H1 (cell line): ENCODE measurements around the gene FRMD4A. TPM values are rescaled to one million over a fixed set of nuclear protein-coding genes. Genes with fewer than 3 reads are reported as not detected.

Experiments
- KDM1A ChIP-seq: fragments of 200-600, 300-600 bp; sonication (generic); IDR thresholded peaks from 2 replicates; pipeline ENCODE4 v1.7.1; 2016; ENCODE audit warnings: mild to moderate bottlenecking, low read length, borderline replicate concordance
- KDM5A ChIP-seq: fragments of 200-600 bp; IDR thresholded peaks from 2 replicates; pipeline ENCODE4 v1.7.1; 2012; ENCODE audit warnings: mild to moderate bottlenecking, low read length, inconsistent platforms, mixed read lengths
- POU5F1 ChIP-seq: IDR thresholded peaks from 2 replicates; pipeline ENCODE4 v1.6.1; 2011; ENCODE audit warnings: low read depth, mild to moderate bottlenecking, low read length, moderate library complexity
- RXRA ChIP-seq: IDR thresholded peaks from 2 replicates; pipeline ENCODE4 v1.6.1; 2011; ENCODE audit warnings: low read depth, mild to moderate bottlenecking, low read length, moderate library complexity; ENCODE audit not compliant: insufficient read depth
- SIX5 ChIP-seq: IDR thresholded peaks from 2 replicates; pipeline ENCODE4 v1.6.1; 2011; ENCODE audit warnings: mild to moderate bottlenecking, low read depth, low read length
- TBP ChIP-seq: IDR thresholded peaks from 2 replicates; pipeline ENCODE4 v1.6.1; 2011; ENCODE audit warnings: low read depth, low read length, improper control_type of control experiment
- polyA plus RNA-seq, 7 experiments: library from polyadenylated mRNA; depleted of rRNA in 3 of 7; stranded (reverse) in 5 of 7; unstranded in 2 of 7; fragments of >200 nt in 5 of 7; fragments of 200-250 nt in 2 of 7; gene quantifications; 1 replicate in 5 of 7; 2 replicates in 1 of 7; 4 replicates in 1 of 7; pipeline versions ENCODE4 v1.2.1 to v1.2.3, GENCODE V29; 2011 to 2013; ENCODE audit warnings: missing spikeins in 2 of 7, mixed read lengths in 2 of 7
- total RNA-seq: library from RNA; stranded (reverse); fragmentation: NEBNext Ultra II Directional; extraction: Animal tissue kit (Norgen Biotek cat#: 25700); gene quantifications from 2 replicates; pipeline ENCODE4 v1.2.1, GENCODE V29; 2021

FRMD4A gene
- total and polyA plus RNA-seq, 2 of the 8 experiments (the other 6 are each of a cell fraction or from before 2014, with no cell fraction given) = 38.6 to 39.6 TPM

GRCh38 chr10:14131261-14131960 lies 199.3 kb downstream of the FRMD4A start (continued):
- TF ChIP-seq TBP (no peak), POU5F1 (no peak), RXRA (no peak), KDM1A (no peak), KDM5A (no peak), SIX5 (no peak)
